GM19239 (cell line): ENCODE results near the gene UGGT2.
"Not testable (repeated sequence)": the region's sequence is repeated elsewhere in the genome, so short reads cannot be mapped to it uniquely, and the experiment has no call there.

ENCODE experiments used
- DNase-seq: peaks from one replicate; pipeline ENCODE4 v3.0.0; 2011; ENCODE audit warnings: low spot score; ENCODE audit not compliant: insufficient read length
- FAIRE-seq: peaks from 2 replicates; lab custom pipeline; 2011; peaks lifted over from hg19 to GRCh38; lab: Jason Lieb, UNC

The UGGT2 gene

GRCh38 chr13:96002322-96003131 is 50.7 kb downstream of the UGGT2 start:
- FAIRE-seq (no peak), DNase-seq (no peak)

DNA sequence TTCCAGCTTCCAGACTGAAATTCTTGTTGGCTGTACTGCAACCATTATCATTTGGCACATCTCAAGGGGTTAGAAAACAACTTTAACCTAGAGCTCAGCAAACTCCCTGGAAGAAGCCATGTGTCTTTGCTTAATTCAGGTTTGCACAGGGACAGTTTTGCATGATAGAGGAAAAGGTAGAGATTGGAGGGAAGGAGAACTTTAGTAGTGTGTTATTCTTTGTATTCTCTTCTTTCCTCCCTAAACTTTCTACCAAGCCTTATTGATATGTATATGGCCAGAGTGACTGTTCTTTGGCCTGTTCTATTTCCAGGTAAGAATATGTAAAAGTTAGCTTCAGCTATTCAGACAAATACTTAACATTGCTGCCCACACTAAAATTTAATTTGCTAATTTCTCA is 53.1 kb downstream of the UGGT2 start:
- FAIRE-seq (no peak), DNase-seq (no peak)

GRCh38 chr13:95987841-95988240 is 65.4 kb downstream of the UGGT2 start:
- no peak for FAIRE-seq

DNA sequence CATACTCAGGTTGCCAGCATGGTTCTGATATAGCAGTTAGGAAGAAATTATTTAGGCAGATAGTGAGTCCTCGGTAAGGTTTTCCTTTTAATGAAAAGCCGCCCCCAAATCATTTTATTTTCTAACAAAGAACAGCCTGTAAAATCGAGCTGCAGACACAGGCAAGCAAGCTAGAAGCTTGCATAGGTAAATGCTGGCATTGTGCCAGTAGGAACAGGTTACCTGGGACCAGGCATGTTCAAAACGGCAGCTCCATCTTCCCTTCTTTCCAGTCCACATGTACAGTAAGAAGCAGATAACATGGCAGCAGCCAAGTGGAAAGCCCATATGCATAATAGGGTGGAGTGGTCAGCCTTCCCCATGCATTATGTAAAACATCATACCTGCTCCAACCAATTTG is 71.1 kb downstream of the UGGT2 start:
- DNase-seq: no peak
- no peak for FAIRE-seq

More at GRCh38 chr13:95987841-95988240, 65.4 kb downstream of the UGGT2 start:
- no peak for DNase-seq

DNA sequence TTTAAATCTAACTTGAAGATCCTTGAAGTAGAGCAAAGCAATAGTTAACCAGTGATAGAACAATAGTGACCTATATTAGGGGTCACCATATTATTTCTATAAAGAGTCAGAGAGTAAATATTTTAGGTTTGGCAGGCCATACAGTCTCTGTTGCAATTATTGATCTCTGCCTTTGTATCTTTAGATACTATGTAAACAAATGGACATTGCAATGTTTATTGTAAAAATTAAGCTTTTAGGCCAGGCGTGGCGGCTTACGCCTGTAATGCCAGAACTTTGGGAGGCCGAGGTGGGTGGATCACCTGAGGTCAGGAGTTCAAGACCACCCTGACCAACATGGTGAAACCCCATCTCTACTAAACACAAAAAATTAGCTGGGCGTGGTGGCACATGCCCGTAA is 80.5 kb downstream of the UGGT2 start:
- not testable (repeated sequence) for DNase-seq, FAIRE-seq

DNA sequence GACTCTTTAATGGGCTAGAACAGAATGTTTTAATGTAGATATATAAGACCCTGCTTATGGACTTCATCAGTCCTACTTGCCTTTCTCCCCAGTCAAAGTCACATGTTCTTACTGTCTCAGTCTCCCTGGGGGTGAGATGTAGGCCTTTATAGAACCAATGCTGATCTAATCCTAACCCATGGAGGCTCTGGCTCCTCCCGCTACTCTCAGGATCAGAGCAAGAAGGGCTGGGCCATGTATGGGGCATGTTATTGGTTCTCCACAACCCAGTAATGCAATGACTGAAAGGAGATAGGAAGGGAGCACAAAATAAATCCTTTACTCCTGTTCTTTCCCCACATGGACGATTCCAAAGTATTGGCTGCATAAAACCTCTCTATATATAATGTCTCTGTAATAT is 82.3 kb downstream of the UGGT2 start:
- DNase-seq: no peak

DNA sequence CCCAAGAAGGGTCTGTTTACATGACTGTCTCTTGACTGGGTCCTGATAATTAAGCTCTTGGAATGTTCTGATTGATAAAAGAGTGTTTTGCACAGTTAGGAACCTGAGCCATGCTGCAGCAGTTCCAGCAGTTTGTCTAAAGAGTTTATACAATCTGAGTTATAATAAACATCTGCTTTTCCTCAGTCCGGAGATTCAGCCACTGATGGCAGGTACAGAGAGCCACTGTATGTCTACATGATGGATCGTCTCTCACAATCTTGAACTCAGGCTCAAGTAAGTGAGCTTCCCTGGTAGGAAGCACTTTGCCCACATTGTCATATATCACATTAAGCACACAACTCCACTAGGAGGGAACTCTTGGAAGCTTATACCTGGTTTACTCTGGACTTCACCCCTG is 84.3 kb downstream of the UGGT2 start:
- FAIRE-seq: no peak
- DNase-seq: no peak

More for the DNA sequence above, 82.3 kb downstream of the UGGT2 start:
- no peak for FAIRE-seq

- DNase-seq: no peak
- no peak for FAIRE-seq
Observed at GRCh38 chr13:95957331-95957730, 95.9 kb downstream of the UGGT2 start.

DNA sequence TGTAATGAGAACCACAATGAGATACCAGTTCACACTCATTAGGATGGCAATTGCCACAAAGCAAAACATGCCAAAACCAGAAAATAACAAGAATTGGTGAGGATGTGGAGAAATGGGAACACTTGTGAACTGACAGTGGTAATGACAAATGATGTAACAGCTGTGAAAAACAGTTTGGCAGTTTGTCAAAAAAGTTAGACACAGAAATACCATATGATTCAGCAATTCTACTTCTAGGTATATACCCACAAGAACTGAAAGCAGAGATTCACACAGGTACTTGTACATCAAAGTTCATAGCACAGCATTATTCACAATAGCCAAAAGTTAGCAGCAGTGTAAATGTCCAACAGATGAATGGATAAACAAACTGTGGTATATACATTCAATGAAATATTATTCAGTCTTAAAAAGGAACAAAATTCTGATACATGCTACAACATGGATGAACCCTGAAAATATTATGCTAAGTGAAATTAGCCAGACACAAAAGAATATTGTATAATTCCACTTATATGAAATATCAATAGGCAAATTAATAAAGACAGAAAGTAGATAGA is 96.5 kb downstream of the UGGT2 start:
- FAIRE-seq (peak; percentile 64), DNase-seq (no peak)

DNA sequence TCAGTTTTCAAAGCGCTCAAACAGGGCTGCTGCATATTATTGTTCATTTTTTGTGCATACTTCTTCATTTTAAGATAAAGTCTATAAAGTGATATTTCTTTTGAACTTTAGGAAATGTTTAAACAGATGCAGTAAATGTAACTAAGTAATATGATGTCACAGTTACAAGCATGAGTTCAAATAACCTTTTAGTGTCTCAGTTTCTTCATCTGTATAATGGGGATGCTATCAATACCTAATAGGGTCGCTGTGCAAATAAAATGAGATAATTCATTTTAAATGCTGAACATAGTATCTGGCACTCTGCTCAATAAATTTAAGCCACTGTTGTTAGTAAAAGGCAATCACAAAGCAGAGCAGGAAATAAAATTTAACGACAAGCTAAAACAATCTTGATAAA is 97.5 kb downstream of the UGGT2 start:
- FAIRE-seq (no peak), DNase-seq (no peak)

- FAIRE-seq: no peak
- DNase-seq: no peak
Observed at GRCh38 chr13:95955255-95955654, 97.9 kb downstream of the UGGT2 start.

GRCh38 chr13:95954266-95954665 is 98.9 kb downstream of the UGGT2 start:
- FAIRE-seq: no peak

GRCh38 chr13:95950103-95950502 is 103.1 kb downstream of the UGGT2 start:
- FAIRE-seq (no peak), DNase-seq (no peak)

More at GRCh38 chr13:95954266-95954665, 98.9 kb downstream of the UGGT2 start:
- DNase-seq: no peak

GRCh38 chr13:95948656-95949055 is 104.5 kb downstream of the UGGT2 start:
- FAIRE-seq: no peak
- no peak for DNase-seq

- FAIRE-seq (no peak), DNase-seq (no peak)
Observed at GRCh38 chr13:95937714-95938320, 115.4 kb downstream of the UGGT2 start.

GRCh38 chr13:95931300-95932025 is 121.7 kb downstream of the UGGT2 start:
- FAIRE-seq (no peak), DNase-seq (no peak)

GRCh38 chr13:95929430-95929829 is 123.8 kb downstream of the UGGT2 start:
- FAIRE-seq (no peak), DNase-seq (no peak)

GRCh38 chr13:95928367-95928906 is 124.8 kb downstream of the UGGT2 start:
- not testable (repeated sequence) for FAIRE-seq, DNase-seq

DNA sequence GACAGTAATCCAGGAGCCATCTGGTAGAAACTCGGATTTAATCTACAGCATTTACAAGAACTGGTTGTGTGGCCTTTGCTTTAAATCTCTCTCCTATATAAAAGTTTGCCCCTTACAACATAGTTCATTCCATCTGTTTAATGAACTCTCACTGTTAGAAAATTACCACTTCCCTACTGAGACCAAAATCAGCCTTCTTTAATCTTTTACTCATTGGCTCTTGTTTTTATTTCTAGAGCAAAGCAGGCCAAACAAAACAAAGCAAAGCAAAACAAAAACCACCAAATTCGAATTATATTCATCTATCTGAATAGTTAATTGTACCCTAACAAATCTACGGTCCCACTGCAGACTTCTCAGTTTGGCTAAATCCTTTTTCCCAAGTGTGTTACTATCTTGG is 127.0 kb downstream of the UGGT2 start:
- DNase-seq (no peak), FAIRE-seq (no peak)

GRCh38 chr13:95924389-95924994 is 128.7 kb downstream of the UGGT2 start:
- DNase-seq (no peak), FAIRE-seq (no peak)
